ENCODE data around the gene EIF3I. TPM values are rescaled to one million over a fixed set of nuclear protein-coding genes. Genes with fewer than 3 reads are reported as not detected.

The EIF3I gene
- total RNA-seq, 4 donors from 2014 or later, result 123 to 224 (median 171) TPM

- TF ChIP-seq POLR2AphosphoS5 (IDR thresholded peaks at IDR 0.05) (no peak), POLR2A (IDR thresholded peaks at IDR 0.05) (no peak), EP300 (IDR thresholded peaks at IDR 0.05) (no peak), CTCF (IDR thresholded peaks at IDR 0.05) (no peak)
- Histone ChIP-seq H3K36me3 (no peaks in the 10 kb centered on the region), H3K4me3 (no peak overlapping the region), H3K4me1 (peaks cover 0 to 38% (median 16%) of the 10 kb centered on the region in 3 donors), H3K27me3 (peaks cover 8% of the 10 kb centered on the region), H3K9me3 (no peaks in the 10 kb centered on the region), H3K27ac (peak overlapping the region in 3 of 4 donors; percentile 63 to 74 (median 71))
- ATAC-seq, result peak; percentile 48
- 72 to 81% methylated on average over 3 to 8 of the region's 9 CpGs for WGBS, 2 donors (ENCODE audit: low coverage in 1 of 2)
Observed at GRCh38 chr1:32249831-32250525, 27.8 kb downstream of the EIF3I start.

GRCh38 chr1:32250893-32251716, 28.9 kb downstream of the EIF3I start, which contains the start of gene LCK:
LCK (plus strand) TSS chr1:32251265; CDS start chr1:32274330, 23,065 bp downstream.
- Histone ChIP-seq H3K27me3 (peaks cover 8% of the 10 kb centered on the region), H3K4me1 (peaks cover 0 to 35% (median 16%) of the 10 kb centered on the region in 3 donors), H3K36me3 (no peaks in the 10 kb centered on the region), H3K9me3 (no peaks in the 10 kb centered on the region), H3K27ac (peak within 1 kb of the TSS in 3 of 4 donors; percentile 61 to 71 (median 63)), H3K4me3 (peak within 1 kb of the TSS in 1 of 2 donors; percentile 23)
- ATAC-seq, result no peak
- TF ChIP-seq POLR2A (IDR thresholded peaks at IDR 0.05) (no peak), EP300 (IDR thresholded peaks at IDR 0.05) (no peak), CTCF (IDR thresholded peaks at IDR 0.05) (no peak), POLR2AphosphoS5 (IDR thresholded peaks at IDR 0.05) (no peak)
- 61% methylated on average over 8 of the region's 25 CpGs; no CpG with 5 or more reads in 1 of the 2 donors for WGBS, 2 donors (ENCODE audit: low coverage in 1 of 2)

- TF ChIP-seq POLR2AphosphoS5 (IDR thresholded peaks at IDR 0.05) (no peak), CTCF (IDR thresholded peaks at IDR 0.05) (no peak)
- H3K27ac ChIP-seq, result no peak overlapping the region
- ATAC-seq, result no peak
- H3K9me3 ChIP-seq, result no peaks in the 10 kb centered on the region
- no peak overlapping the region for H3K4me3 ChIP-seq
- WGBS, 2 donors (ENCODE audit: low coverage in 1 of 2), result 84 to 86% methylated on average over 9 to 10 of the region's 10 CpGs
- peaks cover 0 to 3% (median 0%) of the 10 kb centered on the region in 3 donors for H3K4me1 ChIP-seq
- H3K27me3 ChIP-seq, result peaks cover 21% of the 10 kb centered on the region
- no peaks in the 10 kb centered on the region for H3K36me3 ChIP-seq
Observed at GRCh38 chr1:32255072-32256071, 33.2 kb downstream of the EIF3I start.

- TF ChIP-seq EP300 (IDR thresholded peaks at IDR 0.05), result no peak
- TF ChIP-seq POLR2A (IDR thresholded peaks at IDR 0.05), result no peak
- TF ChIP-seq CTCF (IDR thresholded peaks at IDR 0.05), result no peak
- no peak for TF ChIP-seq POLR2AphosphoS5 (IDR thresholded peaks at IDR 0.05)
- no peaks in the 10 kb centered on the region for H3K4me1 ChIP-seq
- no peaks in the 10 kb centered on the region for H3K36me3 ChIP-seq
- no peak overlapping the region for H3K27ac ChIP-seq
- H3K4me3 ChIP-seq, result no peak overlapping the region
- no peaks in the 10 kb centered on the region for H3K9me3 ChIP-seq
- peaks cover 13% of the 10 kb centered on the region for H3K27me3 ChIP-seq
- whole genome bisulfite sequencing, 2 donors (ENCODE audit: low coverage in 1 of 2), result 59 to 64% methylated on average over 7 to 9 of the region's 9 CpGs
- no peak for ATAC-seq
Observed at GRCh38 chr1:32256473-32257226, 34.4 kb downstream of the EIF3I start.
